Osteocyte (in vitro differentiated cells): ENCODE results near the gene RSPO3. TPM values are rescaled to one million over a fixed set of nuclear protein-coding genes. Genes with fewer than 3 reads are reported as not detected.

Experiments
- DNase-seq: peaks from one replicate; pipeline ENCODE4 v3.0.0; 2021; ENCODE audit warnings: mixed read lengths; ENCODE audit not compliant: unreplicated experiment; ENCODE audit errors: extremely low spot score
- H3K27ac Mint-ChIP-seq: one replicate; pipeline ENCODE4 v1.8.0; 2021; ENCODE audit warnings: mild to moderate bottlenecking, mixed read lengths; ENCODE audit not compliant: unreplicated experiment
- H3K27me3 Mint-ChIP-seq: one replicate; pipeline ENCODE4 v1.8.0; 2021; ENCODE audit warnings: mixed read lengths; ENCODE audit not compliant: unreplicated experiment
- H3K36me3 Mint-ChIP-seq: one replicate; pipeline ENCODE4 v1.8.0; 2021; ENCODE audit warnings: mixed read lengths; ENCODE audit not compliant: unreplicated experiment
- H3K4me1 Mint-ChIP-seq: one replicate; pipeline ENCODE4 v1.8.0; 2021; ENCODE audit warnings: mixed read lengths; ENCODE audit not compliant: unreplicated experiment
- H3K4me3 Mint-ChIP-seq: one replicate; pipeline ENCODE4 v1.8.0; 2021; ENCODE audit warnings: mild to moderate bottlenecking, moderate library complexity, mixed read lengths; ENCODE audit not compliant: unreplicated experiment
- H3K9me3 Mint-ChIP-seq: one replicate; pipeline ENCODE4 v1.8.0; 2021; ENCODE audit warnings: mixed read lengths; ENCODE audit not compliant: unreplicated experiment
- CTCF ChIP-seq: fragments of 200-600 bp; sonication (generic); IDR thresholded peaks from 2 replicates; pipeline ENCODE4 v1.5.0; 2021; ENCODE audit warnings: antibody characterized with exemption, mild to moderate bottlenecking, moderate library complexity
- total RNA-seq: library from RNA; stranded (reverse); gene quantifications from 2 replicates; pipeline ENCODE4 v1.2.1, GENCODE V29; 2021

The RSPO3 gene
- total RNA-seq, 1 donor from 2014 or later: 4.5 TPM

GRCh38 chr6:127131275-127131674 lies 12.8 kb downstream of the RSPO3 start:
- DNase-seq: no peak
- Mint-ChIP-seq H3K9me3 (no peaks in the 10 kb centered on the region), H3K27me3 (peaks cover 27% of the 10 kb centered on the region), H3K4me3 (no peak overlapping the region), H3K4me1 (no peaks in the 10 kb centered on the region), H3K27ac (no peak overlapping the region), H3K36me3 (no peaks in the 10 kb centered on the region)
- TF ChIP-seq CTCF: no peak

- no peak for DNase-seq
- Mint-ChIP-seq H3K36me3 (no peaks in the 10 kb centered on the region), H3K4me1 (no peaks in the 10 kb centered on the region), H3K27me3 (peaks cover 21% of the 10 kb centered on the region), H3K27ac (no peak overlapping the region), H3K4me3 (no peak overlapping the region), H3K9me3 (no peaks in the 10 kb centered on the region)
- no peak for TF ChIP-seq CTCF
Measured at GRCh38 chr6:127131772-127132376, 13.4 kb downstream of the RSPO3 start.

GRCh38 chr6:127134136-127134535 lies 15.7 kb downstream of the RSPO3 start:
- no peak for TF ChIP-seq CTCF
- no peak overlapping the region for H3K4me3 Mint-ChIP-seq
- no peak for DNase-seq
- no peak overlapping the region for H3K27ac Mint-ChIP-seq
- no peaks in the 10 kb centered on the region for H3K9me3 Mint-ChIP-seq
- H3K36me3 Mint-ChIP-seq: no peaks in the 10 kb centered on the region
- no peaks in the 10 kb centered on the region for H3K4me1 Mint-ChIP-seq
- H3K27me3 Mint-ChIP-seq: peaks cover 10% of the 10 kb centered on the region

- Mint-ChIP-seq H3K9me3 (no peaks in the 10 kb centered on the region), H3K36me3 (no peaks in the 10 kb centered on the region), H3K27ac (no peak overlapping the region), H3K27me3 (peaks cover 2% of the 10 kb centered on the region), H3K4me1 (no peaks in the 10 kb centered on the region), H3K4me3 (no peak overlapping the region)
- no peak for DNase-seq
- no peak for TF ChIP-seq CTCF
Measured at GRCh38 chr6:127136786-127137185, 18.3 kb downstream of the RSPO3 start.

GRCh38 chr6:127146932-127147331 lies 28.5 kb downstream of the RSPO3 start:
- no peak overlapping the region for H3K27ac Mint-ChIP-seq

More at GRCh38 chr6:127146932-127147331, 28.5 kb downstream of the RSPO3 start:
- no peak for DNase-seq
- peaks cover 14% of the 10 kb centered on the region for H3K4me1 Mint-ChIP-seq
- no peaks in the 10 kb centered on the region for H3K36me3 Mint-ChIP-seq
- no peaks in the 10 kb centered on the region for H3K27me3 Mint-ChIP-seq
- TF ChIP-seq CTCF: no peak
- no peak overlapping the region for H3K4me3 Mint-ChIP-seq
- H3K9me3 Mint-ChIP-seq: no peaks in the 10 kb centered on the region
